GM04504 (cell line): ENCODE results near the gene ZC3H7A.

Source experiments
- DNase-seq: peaks from one replicate; pipeline ENCODE4 v3.0.0-alpha.2; 2012; ENCODE audit warnings: low read depth

The ZC3H7A gene

DNA sequence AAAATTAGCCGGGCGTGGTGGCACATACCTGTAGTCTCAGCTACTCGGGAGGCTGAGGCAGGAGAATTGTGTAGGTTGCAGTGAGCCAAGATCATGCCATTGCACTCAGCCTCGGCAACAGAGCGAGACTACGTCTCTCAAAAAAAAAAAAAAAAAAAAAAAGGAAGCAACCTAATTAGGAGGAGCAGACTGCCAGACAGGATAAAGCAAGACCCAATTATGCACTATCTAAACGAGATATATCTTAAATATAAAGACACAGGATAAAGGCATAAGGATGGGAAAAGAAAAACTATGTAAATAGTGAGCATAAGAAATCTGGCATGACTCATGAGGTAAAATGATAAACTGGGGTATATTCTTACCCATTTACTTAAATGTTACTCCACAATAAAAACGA lies 59.3 kb downstream of the ZC3H7A start:
- no peak for DNase-seq

- DNase-seq: no peak
These were observed 60.2 kb downstream of the ZC3H7A start for GRCh38 chr16:11736903-11737302.

DNA sequence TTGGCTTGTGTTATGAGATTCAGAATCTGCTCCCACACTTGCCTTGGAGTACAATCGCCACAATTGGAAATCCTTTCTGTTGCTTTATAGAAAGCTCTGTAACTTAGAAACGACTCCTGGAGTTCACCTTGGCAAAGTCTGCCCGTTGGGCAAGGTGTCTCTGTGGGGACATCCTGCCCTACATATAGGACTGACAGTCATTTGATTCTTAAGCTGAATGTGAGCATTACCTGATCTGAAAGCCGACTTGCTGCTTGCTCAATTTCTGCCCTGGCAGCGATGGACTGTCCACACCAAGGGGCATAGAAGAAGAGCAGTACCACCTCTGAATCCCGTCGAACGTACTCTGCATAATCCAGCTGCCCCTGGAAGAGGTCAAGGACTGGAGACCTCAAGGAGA lies 61.3 kb downstream of the ZC3H7A start:
- DNase-seq: no peak

- DNase-seq: no peak
These were observed 62.4 kb downstream of the ZC3H7A start for GRCh38 chr16:11734653-11735043.

DNA sequence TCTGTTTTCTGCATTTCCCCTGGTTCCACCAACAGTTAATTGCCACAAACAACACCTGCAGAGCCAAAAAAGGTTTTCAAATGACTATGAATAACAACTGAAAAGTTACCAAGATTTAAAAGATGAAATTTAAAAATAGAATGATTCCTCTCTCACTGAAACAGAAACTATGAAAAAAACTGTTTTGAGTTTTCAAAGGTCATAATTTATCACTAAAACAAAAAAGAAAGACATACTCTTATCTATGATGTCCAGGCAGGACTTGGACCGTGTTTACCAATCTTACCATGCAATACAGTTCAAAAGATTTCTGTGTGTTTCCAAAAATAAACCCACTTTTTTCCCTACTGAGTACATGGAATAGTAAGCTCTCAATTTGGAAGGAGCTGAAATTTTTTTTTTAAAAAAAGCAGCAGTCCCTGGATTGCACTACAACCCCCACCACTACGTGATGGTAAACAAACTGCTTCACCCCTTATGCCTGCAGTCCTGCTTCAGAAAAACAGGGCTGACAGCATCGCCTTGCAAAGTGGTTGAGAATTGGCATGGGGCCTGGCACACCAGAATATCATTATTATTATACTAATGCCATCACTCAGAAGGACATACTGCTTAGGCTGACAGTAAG lies 62.9 kb downstream of the ZC3H7A start:
- DNase-seq: no peak

DNA sequence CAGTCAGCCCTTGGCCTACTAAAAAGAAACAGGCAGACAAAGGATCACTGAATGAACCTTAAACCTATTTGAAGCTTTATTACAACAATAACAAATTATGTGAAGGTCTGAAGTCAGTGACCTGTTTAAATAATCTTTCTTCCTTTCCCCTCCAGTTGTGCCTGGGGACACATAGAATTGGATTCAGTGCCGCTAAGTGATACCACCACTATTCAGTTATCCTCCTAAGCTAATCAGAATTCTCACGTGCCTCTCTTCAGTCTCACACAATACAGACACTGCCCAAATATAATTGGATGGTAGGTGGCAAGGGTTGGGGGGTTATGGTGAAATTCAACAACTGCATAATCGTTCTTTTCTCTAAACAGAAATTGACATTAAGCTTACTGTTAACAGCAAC lies 65.8 kb downstream of the ZC3H7A start:
- no peak for DNase-seq

- DNase-seq: no peak
These were observed 67.3 kb downstream of the ZC3H7A start for GRCh38 chr16:11729787-11730186.

- DNase-seq: no peak
These were observed 69.1 kb downstream of the ZC3H7A start for GRCh38 chr16:11727796-11728543.

- DNase-seq: no peak
These were observed 71.0 kb downstream of the ZC3H7A start for GRCh38 chr16:11726008-11726407.

DNA sequence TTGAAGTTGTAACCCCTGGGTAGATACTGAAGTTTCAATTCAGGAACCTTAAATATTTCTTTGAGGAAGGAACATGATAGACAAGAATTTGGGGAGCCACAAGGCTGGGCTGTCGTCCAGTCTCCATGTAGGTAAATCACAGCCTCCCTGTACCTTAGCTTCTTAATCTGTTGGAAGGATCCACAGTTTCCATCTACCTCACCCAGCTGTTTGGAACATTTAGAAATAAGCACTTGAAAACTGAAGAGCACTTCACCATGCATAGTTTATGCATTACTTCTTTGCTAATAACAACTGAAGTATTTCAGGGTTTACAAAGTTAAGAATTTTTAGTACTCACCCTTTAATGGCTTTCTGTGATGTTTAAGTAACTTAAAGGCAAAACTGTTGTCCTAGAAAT lies 71.6 kb downstream of the ZC3H7A start:
- no peak for DNase-seq

GRCh38 chr16:11722468-11722808 lies 74.6 kb downstream of the ZC3H7A start:
- DNase-seq: no peak

DNA sequence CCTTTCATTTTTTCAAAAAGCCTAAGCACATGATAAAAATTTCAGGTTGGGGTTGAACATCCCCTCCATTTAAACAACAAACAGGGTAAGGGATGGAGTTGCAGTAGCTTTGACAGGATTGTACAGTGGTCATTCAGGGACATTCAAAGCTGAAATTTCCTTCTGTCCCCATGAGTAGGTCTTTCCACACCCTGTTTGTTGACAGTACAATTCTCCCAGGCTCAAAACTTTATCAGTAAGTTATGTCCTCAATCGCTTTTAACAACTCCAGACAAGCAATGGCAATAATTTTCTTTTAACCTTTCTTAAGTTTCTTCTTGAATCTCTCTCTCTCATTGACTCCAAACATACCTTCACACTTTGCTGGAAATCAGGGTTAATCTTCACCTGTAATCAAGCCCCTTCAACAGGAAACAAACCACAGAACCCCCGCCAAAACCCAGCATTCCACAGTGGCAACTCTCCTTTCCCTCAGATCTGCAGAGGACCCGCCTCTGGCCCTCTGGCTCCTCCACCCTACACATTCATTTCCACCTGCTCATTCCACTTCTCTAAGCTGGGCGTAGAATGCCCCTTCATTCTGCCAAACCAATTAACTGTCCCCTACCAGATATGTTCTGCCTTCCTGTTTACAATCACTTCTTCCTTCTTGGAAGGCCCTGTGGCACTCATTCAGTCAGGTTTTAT lies 75.1 kb downstream of the ZC3H7A start:
- no peak for DNase-seq

DNA sequence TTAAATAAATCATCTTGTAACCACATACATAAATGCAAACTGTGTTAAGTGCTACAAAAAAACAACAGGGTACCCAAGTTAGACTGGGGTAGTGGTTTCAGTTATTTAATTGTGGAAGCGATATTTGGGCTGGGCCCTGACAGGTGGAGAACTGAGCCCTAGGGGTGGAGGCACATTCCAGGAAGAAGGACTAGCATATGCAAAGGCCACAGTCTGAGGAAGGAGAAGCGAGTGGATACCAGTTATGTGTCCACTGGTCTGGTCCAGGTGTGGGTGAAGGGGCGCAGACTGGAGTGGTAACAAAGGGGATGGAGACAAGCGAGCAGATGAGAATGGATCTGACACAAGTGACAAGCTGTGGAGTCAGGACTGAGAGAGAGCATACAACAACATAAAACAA lies 77.3 kb downstream of the ZC3H7A start:
- DNase-seq: no peak

- no peak for DNase-seq
These were observed 77.9 kb downstream of the ZC3H7A start for GRCh38 chr16:11719171-11719570.

- no peak for DNase-seq
These were observed 79.2 kb downstream of the ZC3H7A start for GRCh38 chr16:11717811-11718210.

DNA sequence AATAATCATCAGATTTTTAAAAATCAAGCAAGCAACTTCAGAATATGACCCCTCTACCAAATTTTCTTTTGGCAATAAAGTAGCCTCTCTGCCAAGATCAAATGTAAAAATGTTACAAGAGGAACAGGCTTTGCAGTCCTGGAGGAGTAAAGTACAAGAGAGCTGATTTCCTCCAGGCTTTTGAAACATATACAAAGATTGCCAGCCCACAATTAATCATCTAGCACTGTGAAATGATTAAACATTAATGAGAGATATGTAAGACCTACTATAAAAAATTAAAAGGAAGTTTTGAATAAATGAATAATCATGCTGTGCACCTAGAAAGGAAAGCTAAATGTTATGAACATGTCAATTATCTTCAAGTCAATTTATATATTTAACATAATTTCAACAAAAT lies 80.7 kb downstream of the ZC3H7A start:
- no peak for DNase-seq

- DNase-seq: no peak
These were observed 81.7 kb downstream of the ZC3H7A start for GRCh38 chr16:11715246-11715947.

DNA sequence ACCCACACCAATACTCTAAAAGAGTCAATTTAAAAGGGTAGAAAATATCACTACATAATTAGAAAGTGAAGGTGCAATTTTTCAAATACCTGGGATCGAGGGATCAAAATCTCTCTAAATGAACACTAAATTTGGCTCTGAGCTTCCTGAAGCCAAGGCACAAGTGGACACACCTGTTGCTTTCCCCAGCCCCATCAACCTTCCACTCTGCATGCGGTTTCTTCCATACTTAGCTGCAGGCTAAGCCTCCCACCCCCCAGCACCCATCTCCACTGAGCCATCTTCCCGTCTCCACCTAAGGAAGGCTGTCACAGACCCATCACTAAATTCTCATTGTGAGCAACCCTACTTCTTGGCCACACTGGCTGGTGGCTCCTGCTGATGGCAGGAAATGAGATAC lies 84.9 kb downstream of the ZC3H7A start:
- DNase-seq: no peak

DNA sequence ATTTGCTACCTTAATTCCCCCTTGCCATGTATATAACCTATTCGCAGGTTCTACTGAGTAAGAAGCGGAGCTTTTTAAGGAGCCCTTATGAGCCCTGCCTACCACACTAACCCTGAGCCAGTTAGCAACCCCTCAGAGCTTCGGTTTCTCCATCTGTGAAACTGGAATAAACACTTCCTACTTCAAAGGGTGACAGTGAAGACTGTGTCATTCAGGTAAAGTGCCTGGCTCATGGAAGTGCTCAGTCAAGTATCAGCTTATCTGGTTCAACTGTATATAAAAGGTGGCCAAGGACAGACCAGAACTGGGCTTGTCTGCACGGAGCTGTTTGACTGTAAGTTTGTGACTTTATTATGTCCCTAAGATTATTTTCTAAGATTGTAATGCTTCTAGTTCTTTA lies 85.4 kb downstream of the ZC3H7A start:
- no peak for DNase-seq

GRCh38 chr16:11708421-11708820 lies 88.6 kb downstream of the ZC3H7A start:
- DNase-seq: no peak

- no peak for DNase-seq
These were observed 89.3 kb downstream of the ZC3H7A start for GRCh38 chr16:11707679-11708197.

DNA sequence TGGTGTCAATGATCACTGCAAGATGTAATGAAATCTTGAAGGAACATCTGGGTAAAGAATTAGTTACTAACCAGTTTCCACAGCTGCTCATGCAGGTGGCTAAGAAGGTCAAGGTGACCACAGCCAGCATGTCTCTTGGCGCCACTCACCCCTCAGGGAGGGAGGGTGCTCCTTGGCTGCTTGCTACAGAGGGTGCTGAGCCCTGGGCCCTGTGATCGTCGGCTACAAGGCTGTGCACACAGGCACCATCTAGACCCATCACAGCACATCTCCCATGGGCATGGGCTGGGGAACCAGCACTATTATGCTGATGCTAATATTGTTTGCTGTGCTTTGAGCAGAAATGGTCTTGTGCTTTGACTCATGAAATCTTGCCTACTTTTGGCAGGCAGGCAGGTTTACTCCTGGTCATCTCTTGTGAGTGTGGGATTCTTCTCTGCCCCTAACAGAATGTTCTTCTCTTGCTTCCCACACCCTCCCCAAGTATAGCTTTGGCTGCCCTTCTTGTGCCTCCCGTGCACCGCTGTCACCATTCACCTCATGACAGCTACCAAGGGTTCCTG lies 90.8 kb downstream of the ZC3H7A start:
- no peak for DNase-seq
